Gastrocnemius medialis (tissue), 4 donors: ENCODE measurements around the gene APBB2. TPM values are rescaled to one million over a fixed set of nuclear protein-coding genes. Genes with fewer than 3 reads are reported as not detected.

Experiments
- ATAC-seq, 2 donors: fragments of 150-250 bp; one replicate each; pipeline ENCODE4 v1.9.1; 2016
- DNase-seq, 2 donors: peaks; one replicate each; pipeline ENCODE4 v3.0.0-alpha.2; 2019
- H3K27ac ChIP-seq, 4 donors: fragments of 200-600 bp; sonication (generic); 1 replicate in 1 of 4; 2 replicates in 3 of 4; pipeline ENCODE4 v1.5.1; 2016 to 2018; ENCODE audit warnings: mild to moderate bottlenecking in 2 of 4, moderate library complexity in 1 of 4
- H3K27me3 ChIP-seq, 3 donors: fragments of 200-600 bp; sonication (generic) in 2 of 3; 1 replicate in 1 of 3; 2 replicates in 2 of 3; pipeline versions ENCODE4 v1.5.1 to v1.6.0; 2016 to 2019; ENCODE audit warnings: mild to moderate bottlenecking in 1 of 3, moderate library complexity in 1 of 3
- H3K36me3 ChIP-seq, 2 donors: fragments of 200-600 bp; sonication (generic) in 1 of 2; one replicate each; pipeline ENCODE4 v1.5.1; 2017 to 2018
- H3K4me1 ChIP-seq, 2 donors: fragments of 200-600 bp; sonication (generic) in 1 of 2; one replicate each; pipeline ENCODE4 v1.5.1; 2016 to 2017; ENCODE audit warnings: mild to moderate bottlenecking in 2 of 2
- H3K4me3 ChIP-seq, 4 donors: fragments of 200-600 bp; sonication (generic) in 3 of 4; 1 replicate in 1 of 4; 2 replicates in 3 of 4; pipeline ENCODE4 v1.5.1; 2016 to 2019; ENCODE audit warnings: mild to moderate bottlenecking in 2 of 4
- H3K9me3 ChIP-seq, 3 donors: fragments of 200-600 bp; sonication (generic) in 2 of 3; 1 replicate in 1 of 3; 2 replicates in 2 of 3; pipeline ENCODE4 v1.5.1; 2016 to 2019
- POLR2A ChIP-seq, 2 donors: fragments of 450-650 bp; IDR thresholded peaks; one replicate each; pipeline ENCODE4 v1.6.1; 2017; ENCODE audit warnings: antibody characterized with exemption in 2 of 2, mild to moderate bottlenecking in 2 of 2, moderate library complexity in 2 of 2
- in situ Hi-C, 4 donors: fragments of 200-750 bp; cut with MboI; loops; one replicate each; pipeline versions ENCODE4 v1.15.0 to v1.8.0; 2017; ENCODE audit warnings: low sequenced_read_pairs in 4 of 4
- intact Hi-C: fragments of 100-400 bp; cut with DNase I; formaldehyde crosslinking; loops from one replicate; pipeline ENCODE4 v1.15.1; 2023; ENCODE audit warnings: low total_unique reads
- total RNA-seq, 4 donors: library from RNA; depleted of rRNA; stranded (reverse); fragments of >200 nt; gene quantifications; one replicate each; pipeline versions ENCODE4 v1.1.0 to v1.2.3, GENCODE V29; 2016
- TF ChIP-seq, protein P1 (sequence below), 5 experiments: fragments of 450-650 bp in 3 of 5; fragments of 200-600 bp in 2 of 5; sonication (generic) in 2 of 5; IDR thresholded peaks in 4 of 5; conservative IDR thresholded peaks in 1 of 5; 1 replicate in 4 of 5; 2 replicates in 1 of 5; pipeline ENCODE4 v1.5.1; 2016 to 2019; ENCODE audit warnings: antibody characterized with exemption in 5 of 5, mild to moderate bottlenecking in 3 of 5, moderate library complexity in 3 of 5

The APBB2 gene
- total RNA-seq, 4 donors from 2014 or later: 14.3 to 20.5 (median 14.5) TPM

DNA sequence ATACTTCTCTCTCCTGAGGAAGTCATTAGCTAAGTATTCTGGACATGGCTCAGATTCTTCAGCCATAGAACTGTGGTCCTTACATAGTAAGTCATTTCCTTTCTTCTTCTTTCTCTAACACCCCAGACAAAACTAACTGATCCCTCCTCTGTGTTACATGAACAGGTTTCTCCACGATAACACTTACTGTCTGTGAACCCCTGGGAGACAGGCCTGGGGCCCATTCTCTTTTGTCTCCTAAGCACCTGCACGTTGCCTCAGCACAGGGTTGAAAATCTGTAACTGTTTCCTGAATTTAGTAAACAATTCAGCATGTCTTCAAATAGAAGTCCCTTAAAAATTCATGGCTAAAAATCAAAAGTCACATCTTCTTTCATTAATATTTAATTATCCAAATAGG, 24.7 kb downstream of the APBB2 start:
- no peaks in the 10 kb centered on the region for H3K36me3 ChIP-seq
- no peak overlapping the region for H3K27ac ChIP-seq
- in situ Hi-C loops: no loop called here
- no peak overlapping the region for H3K4me3 ChIP-seq
- intact Hi-C loops: no loop called here
- H3K27me3 ChIP-seq: no peaks in the 10 kb centered on the region
- DNase-seq: no peak
- peaks cover 17 to 21% of the 10 kb centered on the region in 2 donors for H3K4me1 ChIP-seq
- no peak for ATAC-seq
- no peaks in the 10 kb centered on the region for H3K9me3 ChIP-seq
- no peak for TF ChIP-seq POLR2A (IDR thresholded peaks at IDR 0.05)
- TF ChIP-seq, protein P1, sequence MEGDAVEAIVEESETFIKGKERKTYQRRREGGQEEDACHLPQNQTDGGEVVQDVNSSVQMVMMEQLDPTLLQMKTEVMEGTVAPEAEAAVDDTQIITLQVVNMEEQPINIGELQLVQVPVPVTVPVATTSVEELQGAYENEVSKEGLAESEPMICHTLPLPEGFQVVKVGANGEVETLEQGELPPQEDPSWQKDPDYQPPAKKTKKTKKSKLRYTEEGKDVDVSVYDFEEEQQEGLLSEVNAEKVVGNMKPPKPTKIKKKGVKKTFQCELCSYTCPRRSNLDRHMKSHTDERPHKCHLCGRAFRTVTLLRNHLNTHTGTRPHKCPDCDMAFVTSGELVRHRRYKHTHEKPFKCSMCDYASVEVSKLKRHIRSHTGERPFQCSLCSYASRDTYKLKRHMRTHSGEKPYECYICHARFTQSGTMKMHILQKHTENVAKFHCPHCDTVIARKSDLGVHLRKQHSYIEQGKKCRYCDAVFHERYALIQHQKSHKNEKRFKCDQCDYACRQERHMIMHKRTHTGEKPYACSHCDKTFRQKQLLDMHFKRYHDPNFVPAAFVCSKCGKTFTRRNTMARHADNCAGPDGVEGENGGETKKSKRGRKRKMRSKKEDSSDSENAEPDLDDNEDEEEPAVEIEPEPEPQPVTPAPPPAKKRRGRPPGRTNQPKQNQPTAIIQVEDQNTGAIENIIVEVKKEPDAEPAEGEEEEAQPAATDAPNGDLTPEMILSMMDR (IDR thresholded peaks at IDR 0.05 in 4 of 5, conservative IDR thresholded peaks at IDR 0.05 in 1 of 5): no peak

DNA sequence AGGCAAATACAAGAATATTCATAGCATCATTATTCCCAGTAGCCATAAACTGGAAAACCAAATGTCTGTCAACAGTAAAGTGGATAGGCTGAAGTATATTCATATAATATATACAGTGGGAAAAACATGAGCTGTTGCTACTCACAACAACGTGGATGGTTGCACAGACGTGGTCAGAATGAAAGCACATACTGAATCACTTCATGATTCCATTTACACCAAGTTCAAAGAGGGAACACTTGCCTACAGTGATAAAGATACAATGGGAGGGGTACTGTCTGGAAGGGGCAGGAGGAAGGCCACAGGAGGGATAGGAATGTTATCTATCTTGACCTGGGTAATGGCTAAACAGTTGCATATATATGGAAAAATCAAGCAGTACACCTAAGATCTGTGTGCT, 25.3 kb downstream of the APBB2 start:
- ATAC-seq (no peak), DNase-seq (no peak)
- no peak overlapping the region for H3K4me3 ChIP-seq
- peaks cover 17 to 21% of the 10 kb centered on the region in 2 donors for H3K4me1 ChIP-seq
- no peaks in the 10 kb centered on the region for H3K27me3 ChIP-seq
- H3K27ac ChIP-seq: no peak overlapping the region
- H3K36me3 ChIP-seq: no peaks in the 10 kb centered on the region
- no peak for TF ChIP-seq POLR2A (IDR thresholded peaks at IDR 0.05)
- TF ChIP-seq, protein P1 (IDR thresholded peaks at IDR 0.05 in 4 of 5, conservative IDR thresholded peaks at IDR 0.05 in 1 of 5): no peak
- in situ Hi-C loops (no loop called here), intact Hi-C loops (no loop called here)
- no peaks in the 10 kb centered on the region for H3K9me3 ChIP-seq

DNA sequence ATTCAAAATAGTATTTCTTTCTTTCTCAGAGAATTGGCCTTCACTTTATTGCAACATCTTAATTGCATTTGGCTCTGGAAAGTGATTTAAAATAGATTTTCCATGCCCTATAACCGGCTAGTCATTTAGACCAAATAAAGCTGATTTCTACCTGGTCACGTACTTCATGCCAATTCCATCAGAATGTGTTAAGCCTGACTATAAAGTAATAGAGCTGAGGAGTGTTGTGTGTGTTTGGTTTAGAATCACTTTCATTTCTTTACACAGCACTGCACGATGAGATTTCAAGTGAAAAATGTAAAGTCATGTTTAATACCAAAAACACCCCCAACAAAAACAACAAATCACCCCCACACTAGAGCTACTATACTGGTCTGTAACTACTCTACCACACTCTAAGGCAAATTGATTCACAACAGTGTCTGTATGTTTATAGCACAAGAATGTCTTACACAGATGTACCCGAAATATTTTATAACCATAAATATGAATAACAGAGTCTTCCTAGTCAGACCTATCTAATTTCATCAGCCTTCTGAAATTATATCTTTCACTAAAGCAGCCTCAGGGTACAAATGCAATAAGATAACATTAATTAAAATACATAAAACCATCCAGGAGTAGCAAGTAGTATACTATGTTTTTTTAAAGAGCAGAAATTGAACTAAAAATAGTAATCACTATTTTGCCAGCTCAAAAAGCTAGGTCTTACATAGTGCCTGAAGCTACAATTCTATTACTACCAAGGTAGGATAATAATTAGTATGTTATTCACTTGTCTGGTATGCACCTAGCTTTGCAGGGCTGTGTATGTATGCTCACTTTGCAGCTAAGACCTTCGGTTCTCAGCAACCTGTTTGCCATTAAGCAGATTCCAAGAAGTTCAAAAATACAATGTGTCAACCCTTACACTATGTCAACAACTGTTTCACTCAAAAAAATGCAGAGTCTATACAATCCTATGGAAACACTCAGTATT, 28.4 kb downstream of the APBB2 start:
- TF ChIP-seq, protein P1 (IDR thresholded peaks at IDR 0.05 in 4 of 5, conservative IDR thresholded peaks at IDR 0.05 in 1 of 5): no peak
- no peak for TF ChIP-seq POLR2A (IDR thresholded peaks at IDR 0.05)
- ATAC-seq (peak in 1 of 2 donors; percentile 36), DNase-seq (no peak)
- H3K4me3 ChIP-seq: peak overlapping the region in 1 of 4 donors; percentile 1
- intact Hi-C loops: no loop called here
- H3K27ac ChIP-seq: peak overlapping the region in 1 of 4 donors; percentile 1
- H3K9me3 ChIP-seq: no peaks in the 10 kb centered on the region
- peaks cover 17 to 21% of the 10 kb centered on the region in 2 donors for H3K4me1 ChIP-seq
- no peaks in the 10 kb centered on the region for H3K36me3 ChIP-seq
- H3K27me3 ChIP-seq: no peaks in the 10 kb centered on the region
- in situ Hi-C loops: no loop called here

DNA sequence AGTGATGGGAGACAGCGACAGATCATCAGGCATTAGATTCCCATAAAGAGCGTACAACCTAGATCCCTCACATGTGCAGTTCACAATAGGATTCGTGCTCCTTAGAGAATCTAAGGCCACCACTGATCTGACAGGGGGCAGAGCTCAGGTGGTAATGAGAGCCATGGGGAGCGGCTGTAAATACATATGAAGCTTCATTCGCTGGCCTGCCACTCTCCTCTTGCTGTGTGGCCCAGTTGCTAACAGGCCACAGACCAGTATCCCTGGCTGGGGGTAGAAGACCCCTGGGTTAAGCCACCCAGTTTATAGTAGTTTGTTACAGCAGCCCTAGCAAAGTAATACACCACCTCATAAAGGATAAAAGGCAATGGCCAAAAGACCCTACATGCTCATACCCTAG, 30.3 kb downstream of the APBB2 start:
- ATAC-seq (no peak), DNase-seq (no peak)
- no peaks in the 10 kb centered on the region for H3K36me3 ChIP-seq
- H3K27ac ChIP-seq: no peak overlapping the region
- no peaks in the 10 kb centered on the region for H3K27me3 ChIP-seq
- in situ Hi-C loops: no loop called here
- no peaks in the 10 kb centered on the region for H3K9me3 ChIP-seq
- intact Hi-C loops: no loop called here
- TF ChIP-seq, protein P1 (IDR thresholded peaks at IDR 0.05 in 4 of 5, conservative IDR thresholded peaks at IDR 0.05 in 1 of 5): no peak
- no peak for TF ChIP-seq POLR2A (IDR thresholded peaks at IDR 0.05)
- H3K4me1 ChIP-seq: peaks cover 25 to 26% of the 10 kb centered on the region in 2 donors
- H3K4me3 ChIP-seq: no peak overlapping the region
